Sigmoid colon (tissue), 7 donors: ENCODE data around the gene CBFA2T3. TPM values are rescaled to one million over a fixed set of nuclear protein-coding genes. Genes with fewer than 3 reads are reported as not detected.

ENCODE experiments used
- DNase-seq: peaks from one replicate; pipeline ENCODE4 v3.0.0-alpha.2; 2019
- H3K27ac ChIP-seq, 4 donors: fragments of 200-600 bp; sonication (generic); one replicate each; pipeline ENCODE4 v1.5.1; 2016 to 2019; ENCODE audit warnings: mild to moderate bottlenecking in 1 of 4
- H3K27me3 ChIP-seq, 3 donors: fragments of 200-600 bp; sonication (generic); one replicate each; pipeline ENCODE4 v1.5.1; 2019; ENCODE audit warnings: mild to moderate bottlenecking in 1 of 3
- H3K36me3 ChIP-seq, 4 donors: fragments of 200-600 bp; sonication (generic); one replicate each; pipeline ENCODE4 v1.5.1; 2016 to 2019
- H3K4me1 ChIP-seq, 4 donors: fragments of 200-600 bp; sonication (generic); one replicate each; pipeline ENCODE4 v1.5.1; 2017 to 2019
- H3K4me3 ChIP-seq, 4 donors: fragments of 200-600 bp; sonication (generic); one replicate each; pipeline ENCODE4 v1.5.1; 2017 to 2019; ENCODE audit warnings: mild to moderate bottlenecking in 2 of 4, moderate library complexity in 1 of 4
- H3K9me3 ChIP-seq, 4 donors: fragments of 200-600 bp in 3 of 4; sonication (generic) in 3 of 4; one replicate each; pipeline versions ENCODE4 v1.5.1 to v1.6.1; 2013 to 2019
- CTCF ChIP-seq, 4 experiments: fragments of 450-650 bp in 3 of 4; fragments of 200-600 bp in 1 of 4; IDR thresholded peaks; one replicate each; pipeline ENCODE4 v1.5.1; 2016 to 2019; ENCODE audit warnings: antibody characterized with exemption in 4 of 4, mild to moderate bottlenecking in 3 of 4, moderate library complexity in 2 of 4
- EP300 ChIP-seq, 4 donors: sonication (generic); formaldehyde crosslinking; IDR thresholded peaks; one replicate each; pipeline ENCODE4 v1.6.1; 2017; ENCODE audit warnings: antibody characterized with exemption in 4 of 4
- POLR2A ChIP-seq, 2 donors: fragments of 450-650 bp; IDR thresholded peaks; one replicate each; pipeline ENCODE4 v1.6.1; 2016; ENCODE audit warnings: antibody characterized with exemption in 2 of 2, mild to moderate bottlenecking in 2 of 2, moderate library complexity in 2 of 2
- POLR2AphosphoS5 ChIP-seq, 4 donors: sonication (generic); formaldehyde crosslinking; IDR thresholded peaks; one replicate each; pipeline ENCODE4 v1.6.1; 2017; ENCODE audit warnings: antibody characterized with exemption in 4 of 4
- WGBS, 2 donors: extraction: QIAGEN DNeasy Blood & Tissue Kit; methylation state at CpG; one replicate each; pipeline ENCODE4 v1.1.7; 2013; 5-methylcytosine and 5-hydroxymethylcytosine counted together
- intact Hi-C: fragments of 100-400 bp; cut with DNase I; formaldehyde crosslinking; loops from one replicate; pipeline ENCODE4 v1.15.1; 2023
- polyA plus RNA-seq, 3 donors: library from polyadenylated mRNA; stranded (reverse); fragments of 200-250 nt; gene quantifications; one replicate each; pipeline ENCODE4 v1.2.3, GENCODE V29; 2013
- total RNA-seq, 4 donors: library from RNA; depleted of rRNA; stranded (reverse); fragments of >200 nt; gene quantifications; one replicate each; pipeline ENCODE4 v1.1.0, GENCODE V29; 2016
- donor health status: healthy with polysubstance abuse.
- donor health status: Bipolar disorder and iron deficiency.
- donor health status: healthy.

The CBFA2T3 gene
- total and polyA plus RNA-seq, 7 donors, result 0.95 to 26.8 (median 4.3) TPM

GRCh38 chr16:88960516-88960915 lies 16.5 kb downstream of the CBFA2T3 start:
- Histone ChIP-seq H3K27me3 (peaks cover 5 to 23% (median 13%) of the 10 kb centered on the region in 3 donors), H3K4me1 (no peaks in the 10 kb centered on the region), H3K4me3 (no peak overlapping the region), H3K9me3 (no peaks in the 10 kb centered on the region), H3K36me3 (no peaks in the 10 kb centered on the region), H3K27ac (no peak overlapping the region)
- TF ChIP-seq CTCF (IDR thresholded peaks at IDR 0.05) (no peak), POLR2A (IDR thresholded peaks at IDR 0.05) (no peak), EP300 (IDR thresholded peaks at IDR 0.05) (no peak), POLR2AphosphoS5 (IDR thresholded peaks at IDR 0.05) (no peak)
- WGBS, 2 donors, result 85 to 92% methylated on average over 3 of the region's 3 CpGs
- intact Hi-C loops, result no loop called here
- DNase-seq, result no peak

- TF ChIP-seq CTCF (IDR thresholded peaks at IDR 0.05) (no peak), POLR2AphosphoS5 (IDR thresholded peaks at IDR 0.05) (no peak), EP300 (IDR thresholded peaks at IDR 0.05) (no peak), POLR2A (IDR thresholded peaks at IDR 0.05) (no peak)
- H3K27me3 ChIP-seq, result peaks cover 5 to 25% (median 13%) of the 10 kb centered on the region in 3 donors
- WGBS, 2 donors, result 88 to 92% methylated on average over 18 of the region's 18 CpGs
- DNase-seq, result no peak
- no peaks in the 10 kb centered on the region for H3K4me1 ChIP-seq
- no peaks in the 10 kb centered on the region for H3K9me3 ChIP-seq
- no peak overlapping the region for H3K4me3 ChIP-seq
- no peaks in the 10 kb centered on the region for H3K36me3 ChIP-seq
- intact Hi-C loops, result no loop called here
- no peak overlapping the region for H3K27ac ChIP-seq
Observed at GRCh38 chr16:88959022-88959421, 18.0 kb downstream of the CBFA2T3 start.

GRCh38 chr16:88957887-88958577 lies 19.0 kb downstream of the CBFA2T3 start:
- Histone ChIP-seq H3K27me3 (peaks cover 5 to 35% (median 19%) of the 10 kb centered on the region in 3 donors), H3K27ac (no peak overlapping the region), H3K9me3 (no peaks in the 10 kb centered on the region), H3K4me3 (no peak overlapping the region), H3K36me3 (no peaks in the 10 kb centered on the region), H3K4me1 (no peaks in the 10 kb centered on the region)
- no peak for TF ChIP-seq POLR2AphosphoS5 (IDR thresholded peaks at IDR 0.05)
- TF ChIP-seq EP300 (IDR thresholded peaks at IDR 0.05), result no peak
- no peak for TF ChIP-seq CTCF (IDR thresholded peaks at IDR 0.05)
- no peak for TF ChIP-seq POLR2A (IDR thresholded peaks at IDR 0.05)
- DNase-seq, result no peak
- intact Hi-C loops, result no loop called here
- 55 to 71% methylated on average over 25 of the region's 25 CpGs for WGBS, 2 donors

GRCh38 chr16:88957433-88957767 lies 19.6 kb downstream of the CBFA2T3 start:
- H3K36me3 ChIP-seq, result no peaks in the 10 kb centered on the region
- WGBS, 2 donors, result 80 to 84% methylated on average over 9 of the region's 9 CpGs
- H3K27ac ChIP-seq, result no peak overlapping the region
- intact Hi-C loops, result no loop called here
- TF ChIP-seq EP300 (IDR thresholded peaks at IDR 0.05) (no peak), POLR2A (IDR thresholded peaks at IDR 0.05) (no peak), CTCF (IDR thresholded peaks at IDR 0.05) (no peak), POLR2AphosphoS5 (IDR thresholded peaks at IDR 0.05) (no peak)
- H3K4me1 ChIP-seq, result no peaks in the 10 kb centered on the region
- no peak for DNase-seq
- peaks cover 5 to 39% (median 19%) of the 10 kb centered on the region in 3 donors for H3K27me3 ChIP-seq
- no peak overlapping the region for H3K4me3 ChIP-seq
- H3K9me3 ChIP-seq, result no peaks in the 10 kb centered on the region
